ENCODE measurements around the gene RHOC. TPM values are rescaled to one million over a fixed set of nuclear protein-coding genes. Genes with fewer than 3 reads are reported as not detected.

The RHOC gene
- total RNA-seq, 1 experiment from 2014 or later, result 68.9 TPM

- TF ChIP-seq, protein P1, sequence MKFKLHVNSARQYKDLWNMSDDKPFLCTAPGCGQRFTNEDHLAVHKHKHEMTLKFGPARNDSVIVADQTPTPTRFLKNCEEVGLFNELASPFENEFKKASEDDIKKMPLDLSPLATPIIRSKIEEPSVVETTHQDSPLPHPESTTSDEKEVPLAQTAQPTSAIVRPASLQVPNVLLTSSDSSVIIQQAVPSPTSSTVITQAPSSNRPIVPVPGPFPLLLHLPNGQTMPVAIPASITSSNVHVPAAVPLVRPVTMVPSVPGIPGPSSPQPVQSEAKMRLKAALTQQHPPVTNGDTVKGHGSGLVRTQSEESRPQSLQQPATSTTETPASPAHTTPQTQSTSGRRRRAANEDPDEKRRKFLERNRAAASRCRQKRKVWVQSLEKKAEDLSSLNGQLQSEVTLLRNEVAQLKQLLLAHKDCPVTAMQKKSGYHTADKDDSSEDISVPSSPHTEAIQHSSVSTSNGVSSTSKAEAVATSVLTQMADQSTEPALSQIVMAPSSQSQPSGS (CRISPR knock-in tag; IDR thresholded peaks at IDR 0.05; ENCODE audit: borderline replicate concordance, low read depth), result no peak
- TF ChIP-seq, protein P2, sequence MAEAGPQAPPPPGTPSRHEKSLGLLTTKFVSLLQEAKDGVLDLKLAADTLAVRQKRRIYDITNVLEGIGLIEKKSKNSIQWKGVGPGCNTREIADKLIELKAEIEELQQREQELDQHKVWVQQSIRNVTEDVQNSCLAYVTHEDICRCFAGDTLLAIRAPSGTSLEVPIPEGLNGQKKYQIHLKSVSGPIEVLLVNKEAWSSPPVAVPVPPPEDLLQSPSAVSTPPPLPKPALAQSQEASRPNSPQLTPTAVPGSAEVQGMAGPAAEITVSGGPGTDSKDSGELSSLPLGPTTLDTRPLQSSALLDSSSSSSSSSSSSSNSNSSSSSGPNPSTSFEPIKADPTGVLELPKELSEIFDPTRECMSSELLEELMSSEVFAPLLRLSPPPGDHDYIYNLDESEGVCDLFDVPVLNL (CRISPR knock-in tag; IDR thresholded peaks at IDR 0.05; ENCODE audit: borderline replicate concordance, low read depth), result peak; percentile 57; the same call in 1 of the 2 replicates
- TF ChIP-seq ZNF138 (CRISPR knock-in tag; conservative IDR thresholded peaks at IDR 0.05) (no peak), SMAD4 (CRISPR knock-in tag; IDR thresholded peaks at IDR 0.05) (no peak), ZNF416 (CRISPR knock-in tag; IDR thresholded peaks at IDR 0.05) (no peak), PRRX2 (CRISPR knock-in tag; IDR thresholded peaks at IDR 0.05) (peak; percentile 10; the same call in 1 of the 2 replicates), ZBTB43 (CRISPR knock-in tag; IDR thresholded peaks at IDR 0.05) (no peak), JAZF1 (CRISPR knock-in tag; IDR thresholded peaks at IDR 0.05) (no peak), CBFB (CRISPR knock-in tag; IDR thresholded peaks at IDR 0.05; ENCODE audit: low read depth) (no peak), ATF6 (CRISPR knock-in tag; IDR thresholded peaks at IDR 0.05) (no peak), PRDM15 (CRISPR knock-in tag; IDR thresholded peaks at IDR 0.05) (peak; percentile 79), GABPB1 (CRISPR knock-in tag; IDR thresholded peaks at IDR 0.05) (peak; percentile 38; the same call in 1 of the 2 replicates), ZNF121 (CRISPR knock-in tag; IDR thresholded peaks at IDR 0.05) (no peak), KAT7 (CRISPR knock-in tag; IDR thresholded peaks at IDR 0.05; ENCODE audit: borderline replicate concordance) (no peak; the same call in 1 of the 2 replicates), ATF1 (CRISPR knock-in tag; IDR thresholded peaks at IDR 0.05) (no peak), FOXP1 (CRISPR knock-in tag; IDR thresholded peaks at IDR 0.05; ENCODE audit: borderline replicate concordance) (no peak)
- TF ChIP-seq, protein P3, sequence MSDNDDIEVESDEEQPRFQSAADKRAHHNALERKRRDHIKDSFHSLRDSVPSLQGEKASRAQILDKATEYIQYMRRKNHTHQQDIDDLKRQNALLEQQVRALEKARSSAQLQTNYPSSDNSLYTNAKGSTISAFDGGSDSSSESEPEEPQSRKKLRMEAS (CRISPR knock-in tag; IDR thresholded peaks at IDR 0.05), result peak; percentile 41; the same call in 1 of the 2 replicates
- TF ChIP-seq, protein P4, sequence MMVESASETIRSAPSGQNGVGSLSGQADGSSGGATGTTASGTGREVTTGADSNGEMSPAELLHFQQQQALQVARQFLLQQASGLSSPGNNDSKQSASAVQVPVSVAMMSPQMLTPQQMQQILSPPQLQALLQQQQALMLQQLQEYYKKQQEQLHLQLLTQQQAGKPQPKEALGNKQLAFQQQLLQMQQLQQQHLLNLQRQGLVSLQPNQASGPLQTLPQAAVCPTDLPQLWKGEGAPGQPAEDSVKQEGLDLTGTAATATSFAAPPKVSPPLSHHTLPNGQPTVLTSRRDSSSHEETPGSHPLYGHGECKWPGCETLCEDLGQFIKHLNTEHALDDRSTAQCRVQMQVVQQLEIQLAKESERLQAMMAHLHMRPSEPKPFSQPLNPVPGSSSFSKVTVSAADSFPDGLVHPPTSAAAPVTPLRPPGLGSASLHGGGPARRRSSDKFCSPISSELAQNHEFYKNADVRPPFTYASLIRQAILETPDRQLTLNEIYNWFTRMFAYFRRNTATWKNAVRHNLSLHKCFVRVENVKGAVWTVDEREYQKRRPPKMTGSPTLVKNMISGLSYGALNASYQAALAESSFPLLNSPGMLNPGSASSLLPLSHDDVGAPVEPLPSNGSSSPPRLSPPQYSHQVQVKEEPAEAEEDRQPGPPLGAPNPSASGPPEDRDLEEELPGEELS (CRISPR knock-in tag; IDR thresholded peaks at IDR 0.05), result no peak
- TF ChIP-seq, protein P5, sequence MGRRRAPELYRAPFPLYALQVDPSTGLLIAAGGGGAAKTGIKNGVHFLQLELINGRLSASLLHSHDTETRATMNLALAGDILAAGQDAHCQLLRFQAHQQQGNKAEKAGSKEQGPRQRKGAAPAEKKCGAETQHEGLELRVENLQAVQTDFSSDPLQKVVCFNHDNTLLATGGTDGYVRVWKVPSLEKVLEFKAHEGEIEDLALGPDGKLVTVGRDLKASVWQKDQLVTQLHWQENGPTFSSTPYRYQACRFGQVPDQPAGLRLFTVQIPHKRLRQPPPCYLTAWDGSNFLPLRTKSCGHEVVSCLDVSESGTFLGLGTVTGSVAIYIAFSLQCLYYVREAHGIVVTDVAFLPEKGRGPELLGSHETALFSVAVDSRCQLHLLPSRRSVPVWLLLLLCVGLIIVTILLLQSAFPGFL (CRISPR knock-in tag; IDR thresholded peaks at IDR 0.05; ENCODE audit: borderline replicate concordance), result no peak
- TF ChIP-seq, protein P6, sequence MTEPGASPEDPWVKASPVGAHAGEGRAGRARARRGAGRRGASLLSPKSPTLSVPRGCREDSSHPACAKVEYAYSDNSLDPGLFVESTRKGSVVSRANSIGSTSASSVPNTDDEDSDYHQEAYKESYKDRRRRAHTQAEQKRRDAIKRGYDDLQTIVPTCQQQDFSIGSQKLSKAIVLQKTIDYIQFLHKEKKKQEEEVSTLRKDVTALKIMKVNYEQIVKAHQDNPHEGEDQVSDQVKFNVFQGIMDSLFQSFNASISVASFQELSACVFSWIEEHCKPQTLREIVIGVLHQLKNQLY (CRISPR knock-in tag; IDR thresholded peaks at IDR 0.05), result no peak
Measured at GRCh38 chr1:112674440-112674985, 32.4 kb downstream of the RHOC start, which contains the start of gene MOV10 (continued).
